T-helper 9 cell (primary cell): Measurements from ENCODE around the gene SARS1.
A peak's percentile ranks its signal among the peaks of the same experiment; 100 is the strongest.
"Not testable (repeated sequence)": the region's sequence is repeated elsewhere in the genome, so short reads cannot be mapped to it uniquely, and the experiment has no call there.

Experiments
- DNase-seq: peaks from one replicate; pipeline ENCODE4 v3.0.0-alpha.2; 2020

SARS1 gene

DNA sequence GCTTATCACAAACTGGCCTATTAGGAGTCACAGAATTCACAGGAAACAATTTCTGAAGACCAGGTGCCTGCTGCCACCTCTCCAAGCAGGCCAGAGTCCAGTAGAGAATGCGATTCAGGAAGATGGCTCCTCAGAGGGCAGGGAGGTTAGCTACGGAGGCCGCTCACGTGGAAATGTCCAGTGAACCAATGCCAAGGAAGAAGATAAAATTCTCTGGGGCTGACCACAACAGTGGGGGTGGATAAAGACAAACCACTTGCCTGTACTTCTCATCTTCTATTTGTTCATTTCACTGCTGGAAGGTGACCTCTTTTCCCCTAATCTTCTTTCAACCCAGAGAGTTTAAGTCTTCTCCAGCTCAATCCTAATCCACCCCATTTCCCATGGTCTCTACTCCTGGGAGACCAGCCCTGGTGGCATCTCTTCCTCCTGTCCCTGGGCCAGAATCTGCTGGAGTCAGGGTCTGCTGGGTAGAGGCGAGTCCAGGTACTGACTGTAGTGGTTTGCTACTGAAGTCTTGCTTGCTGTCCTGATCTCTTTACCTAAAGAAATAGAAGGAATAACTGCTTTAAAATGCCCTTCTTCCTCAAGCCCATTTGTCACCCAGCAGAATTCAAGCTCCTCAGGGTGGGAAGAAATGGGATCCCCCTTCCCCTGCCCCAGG lies 66.0 kb downstream of the SARS1 start:
- DNase-seq, result no peak

DNA sequence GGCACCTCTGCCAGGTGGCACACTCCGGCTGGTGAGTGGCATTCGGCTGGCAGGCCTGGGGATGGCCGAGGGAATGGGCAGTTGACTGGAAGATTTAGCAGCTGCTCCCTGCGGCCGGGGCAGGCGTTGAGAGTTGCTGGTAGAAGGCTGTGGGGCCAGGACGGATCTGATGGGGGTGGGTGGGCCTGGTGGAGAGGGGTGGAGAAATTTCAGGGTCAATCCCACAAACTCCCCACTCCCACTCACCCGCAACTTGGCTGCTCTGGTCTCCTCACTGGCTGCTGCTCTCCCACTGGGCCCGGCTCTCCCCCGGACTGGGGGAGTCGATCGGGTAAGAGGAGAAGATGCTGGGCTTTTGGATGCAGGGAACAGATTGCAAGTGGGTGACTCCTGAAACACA lies 67.1 kb downstream of the SARS1 start:
- DNase-seq, result no peak

DNA sequence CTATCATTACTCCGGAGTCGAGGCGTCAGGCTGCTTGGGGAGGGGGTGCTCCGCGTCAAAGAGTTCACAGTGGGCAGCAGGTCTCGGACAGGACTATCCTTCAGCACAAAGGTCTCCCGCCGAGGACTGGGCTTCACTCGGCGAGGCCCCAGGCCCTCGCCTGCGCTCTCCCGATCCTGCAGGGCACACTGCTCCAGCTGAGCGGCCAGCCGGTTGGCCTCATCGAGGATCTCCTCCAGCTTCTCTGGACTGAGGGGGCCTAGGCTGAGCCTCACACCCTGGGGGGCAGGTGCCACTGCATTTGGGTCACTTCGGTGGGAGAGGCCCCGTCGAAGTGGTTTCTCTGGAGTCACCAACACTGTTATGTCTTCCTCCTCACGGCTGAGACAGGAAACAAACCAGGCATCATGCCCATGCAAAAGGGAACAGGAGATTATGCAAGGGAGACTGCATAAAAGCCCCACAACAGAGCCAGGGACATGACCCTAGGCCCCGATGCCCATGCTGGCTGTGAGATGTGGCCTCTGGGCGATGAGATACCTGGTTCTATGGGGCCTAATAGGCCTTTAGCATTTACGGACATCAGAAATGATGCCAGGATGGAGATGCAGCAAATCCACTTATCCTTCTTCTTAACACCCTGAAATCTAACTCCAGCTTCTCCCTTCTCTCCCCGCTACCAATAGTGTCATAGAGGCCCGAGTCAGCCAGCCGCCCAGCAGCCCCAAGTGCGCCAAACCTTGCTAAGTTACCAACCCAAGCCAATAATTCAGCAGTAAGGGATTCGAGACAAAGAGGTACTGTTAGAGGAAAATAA lies 68.2 kb downstream of the SARS1 start:
- DNase-seq, result no peak

DNA sequence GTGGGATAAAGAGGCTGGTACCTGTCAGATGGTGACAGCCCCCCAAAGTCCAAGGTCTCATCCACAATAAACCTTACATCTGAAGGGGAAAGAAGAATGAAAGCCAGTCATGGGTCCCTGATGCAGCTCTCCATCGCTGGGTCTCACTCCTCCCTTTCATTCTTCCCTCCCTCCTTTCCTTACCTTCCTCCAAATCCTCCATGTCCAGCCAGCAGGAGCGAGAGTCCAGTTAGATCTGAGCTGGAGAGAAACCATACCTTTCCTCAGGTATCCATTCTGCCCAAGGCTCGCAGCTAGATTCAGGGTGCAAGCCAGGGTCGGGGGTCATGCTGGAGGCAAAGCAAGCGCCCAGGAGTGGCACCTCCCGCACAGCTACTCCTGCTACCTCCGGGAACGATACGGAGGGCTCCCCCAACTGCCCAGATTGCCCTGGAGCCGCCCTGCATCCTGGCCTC lies 68.8 kb downstream of the SARS1 start:
- no peak for DNase-seq

DNA sequence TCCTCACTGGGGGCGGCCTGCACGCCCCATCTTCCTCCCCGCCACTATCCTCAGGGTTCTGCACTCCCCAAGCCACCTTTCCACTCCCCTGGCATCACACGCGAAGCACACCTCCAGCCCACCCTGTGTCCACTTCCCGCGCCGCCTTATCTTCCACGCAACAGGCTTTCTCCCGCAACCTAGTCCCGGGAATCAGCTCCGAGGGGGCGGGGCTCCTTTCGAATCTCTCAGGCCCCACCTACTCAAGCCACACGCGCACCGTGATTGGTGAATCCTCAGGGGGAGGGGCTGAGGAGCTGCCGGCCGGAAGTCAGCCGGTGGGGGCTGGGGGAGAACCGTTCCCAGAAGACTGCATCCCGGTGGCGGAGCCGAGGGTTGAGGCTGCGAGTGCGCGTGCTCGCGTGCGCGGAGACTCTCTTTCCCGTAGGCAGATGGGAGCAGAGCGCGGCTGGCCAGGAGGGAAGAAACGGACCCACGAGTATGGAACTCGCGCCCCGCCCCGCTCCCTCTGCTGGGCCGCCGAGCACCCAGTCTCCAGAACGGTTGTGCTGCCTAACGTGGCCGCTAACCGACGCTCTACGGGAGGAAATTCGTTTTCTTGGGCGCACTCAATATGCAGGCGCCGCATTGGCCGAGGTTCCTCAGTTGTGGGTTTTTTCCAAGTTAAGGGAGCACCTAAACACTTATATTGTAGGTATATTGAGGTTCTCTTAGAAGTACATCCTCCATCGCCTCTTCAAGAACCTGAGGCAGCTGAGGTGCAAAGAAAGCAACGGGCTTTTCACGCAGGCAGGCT lies 69.4 kb downstream of the SARS1 start, which contains the start of gene PSRC1:
PSRC1 (minus strand) TSS at position 194 of the 796 bp plus-strand sequence.
- peak; percentile 84 for DNase-seq

DNA sequence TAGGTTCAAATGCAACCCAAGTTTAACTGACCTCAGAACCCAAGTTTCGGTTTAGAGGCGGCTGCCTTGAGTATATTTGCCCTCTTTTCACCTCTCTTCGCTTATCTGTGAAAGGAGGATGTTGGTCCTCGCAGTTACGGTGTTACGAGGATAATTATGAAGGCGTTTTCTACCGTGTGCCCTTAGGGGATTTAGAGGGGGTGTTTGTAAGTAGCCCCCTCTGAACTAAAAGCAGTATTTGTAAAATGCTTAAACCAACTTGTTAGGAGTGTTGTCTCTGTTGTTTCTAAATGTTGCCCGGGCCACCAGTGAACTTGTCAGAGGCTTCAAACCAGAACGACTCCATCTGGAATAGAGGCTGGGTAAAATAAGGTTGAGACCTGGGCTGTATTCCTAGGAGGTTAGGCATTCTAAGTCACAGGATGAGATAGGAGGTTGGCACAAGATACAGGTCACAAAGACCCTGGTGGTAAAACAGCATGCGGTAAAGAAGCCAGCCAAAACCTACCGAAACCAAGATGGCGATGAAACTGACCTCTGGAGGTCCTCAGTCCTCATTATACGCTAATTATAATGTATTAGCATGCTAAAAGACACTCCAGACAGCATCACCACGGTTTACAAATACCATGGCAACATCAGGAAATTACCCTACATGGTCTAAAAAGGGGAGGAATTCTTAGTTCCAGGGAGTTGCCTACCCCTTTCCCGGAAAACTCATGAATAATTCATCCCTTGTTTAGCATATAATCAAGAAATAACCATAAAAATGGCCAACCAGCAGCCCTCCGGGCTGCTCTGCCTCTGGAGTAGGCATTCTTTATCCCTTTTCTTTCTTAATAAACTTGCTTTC lies 70.3 kb downstream of the SARS1 start:
- no peak for DNase-seq

DNA sequence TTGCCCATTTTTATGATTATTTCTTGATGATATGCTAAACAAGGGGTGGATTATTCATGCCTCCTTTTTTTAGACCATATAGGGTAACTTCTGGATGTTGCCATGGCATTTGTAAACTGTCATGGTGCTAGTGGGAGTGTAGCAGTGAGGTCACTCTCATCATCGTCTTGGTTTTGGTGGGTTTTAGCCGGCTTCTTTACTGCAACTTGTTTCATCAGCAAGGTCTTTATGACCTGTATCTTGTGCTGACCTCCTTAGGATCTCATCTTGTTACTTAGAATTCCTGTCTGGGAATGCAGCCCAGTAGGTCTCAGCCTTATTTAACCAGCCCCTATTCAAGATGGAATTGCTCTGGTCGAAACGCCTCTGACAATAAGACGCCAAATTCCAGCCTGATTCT lies 73.0 kb downstream of the SARS1 start:
- DNase-seq, result not testable (repeated sequence)
